IPS-11a (cell line): Measurements from ENCODE around the gene HRK.
"Not testable (repeated sequence)": the region's sequence is repeated elsewhere in the genome, so short reads cannot be mapped to it uniquely, and the experiment has no call there.

ENCODE experiments used
- H3K4me3 ChIP-seq: one replicate; pipeline ENCODE4 v1.5.1; 2013; ENCODE audit warnings: low read depth, low read length, control low read depth

HRK gene

GRCh38 chr12:116821291-116821690 is 60.0 kb downstream of the HRK start:
- no peak overlapping the region for H3K4me3 ChIP-seq

- no peak overlapping the region for H3K4me3 ChIP-seq
Measured at GRCh38 chr12:116820064-116820656, 61.1 kb downstream of the HRK start.

- H3K4me3 ChIP-seq, result peak overlapping the region; percentile 92
Measured at GRCh38 chr12:116818948-116819832, 62.1 kb downstream of the HRK start.

DNA sequence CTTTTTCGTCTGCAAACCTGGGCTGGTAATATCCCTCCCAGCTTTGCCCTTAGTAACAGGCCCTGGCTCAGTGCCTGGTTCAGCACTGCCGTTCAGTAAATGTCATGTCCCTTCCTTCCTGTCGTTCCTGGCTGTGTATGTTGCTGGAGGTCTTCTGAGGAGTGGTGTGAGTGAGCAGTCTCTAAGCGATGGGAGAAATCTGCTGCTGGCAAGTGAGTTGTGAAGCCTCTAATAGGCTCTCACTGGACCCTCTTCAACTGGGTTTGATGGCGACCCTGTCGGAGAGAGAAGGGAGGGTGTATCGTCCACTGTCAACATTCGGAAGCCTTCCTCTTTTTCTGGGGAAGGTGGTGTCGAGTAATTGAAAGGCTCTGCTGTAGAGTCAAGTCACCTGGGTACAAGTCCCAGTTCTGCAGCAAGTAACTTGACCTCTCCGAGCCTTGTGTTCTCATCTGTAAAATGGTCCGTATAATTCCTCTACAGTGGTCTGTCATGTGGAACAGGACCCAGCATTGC is 62.8 kb downstream of the HRK start:
- H3K4me3 ChIP-seq, result peak overlapping the region; percentile 92

GRCh38 chr12:116814766-116815165 is 66.5 kb downstream of the HRK start:
- H3K4me3 ChIP-seq, result not testable (repeated sequence)

DNA sequence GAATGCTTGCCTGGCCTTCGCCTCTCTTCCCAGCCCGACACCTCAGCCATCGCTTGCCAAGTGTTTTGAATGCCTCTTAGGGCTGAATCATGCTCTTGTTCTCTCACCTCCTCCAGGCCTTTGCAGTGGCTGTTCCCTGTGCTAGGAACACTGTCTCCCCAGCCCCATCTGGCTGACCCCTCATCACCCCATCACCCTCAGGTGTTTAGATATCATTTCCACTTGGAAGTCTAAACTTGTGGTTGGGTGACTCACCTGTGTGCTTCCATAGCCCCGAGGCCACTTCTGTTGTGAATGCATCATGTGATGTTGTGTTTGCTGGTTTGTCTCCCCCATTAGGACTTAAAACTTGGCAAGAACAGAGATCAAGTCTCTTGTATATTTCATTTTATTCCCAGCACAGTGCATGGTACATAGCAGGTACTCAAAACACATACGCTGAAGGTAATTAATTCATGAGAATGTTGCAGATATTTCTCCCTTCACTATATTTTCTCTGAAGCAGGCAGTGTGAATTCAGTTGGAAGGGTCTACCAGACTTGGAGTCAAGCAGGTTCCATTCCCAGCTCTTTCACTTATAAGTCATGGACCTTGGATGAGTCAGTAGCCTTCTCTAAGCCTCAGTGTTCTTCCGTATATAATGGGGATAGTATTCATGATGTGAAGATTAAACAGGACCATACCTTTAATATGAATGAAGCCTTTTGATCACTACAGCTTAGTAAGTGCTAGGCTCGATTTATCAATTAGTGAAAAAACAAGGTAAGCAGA is 67.8 kb downstream of the HRK start:
- no peak overlapping the region for H3K4me3 ChIP-seq

- no peak overlapping the region for H3K4me3 ChIP-seq
Measured at GRCh38 chr12:116812238-116812637, 69.0 kb downstream of the HRK start.

- H3K4me3 ChIP-seq, result no peak overlapping the region
Measured at GRCh38 chr12:116808113-116809105, 72.8 kb downstream of the HRK start.

GRCh38 chr12:116807546-116807945 is 73.7 kb downstream of the HRK start:
- H3K4me3 ChIP-seq, result no peak overlapping the region

DNA sequence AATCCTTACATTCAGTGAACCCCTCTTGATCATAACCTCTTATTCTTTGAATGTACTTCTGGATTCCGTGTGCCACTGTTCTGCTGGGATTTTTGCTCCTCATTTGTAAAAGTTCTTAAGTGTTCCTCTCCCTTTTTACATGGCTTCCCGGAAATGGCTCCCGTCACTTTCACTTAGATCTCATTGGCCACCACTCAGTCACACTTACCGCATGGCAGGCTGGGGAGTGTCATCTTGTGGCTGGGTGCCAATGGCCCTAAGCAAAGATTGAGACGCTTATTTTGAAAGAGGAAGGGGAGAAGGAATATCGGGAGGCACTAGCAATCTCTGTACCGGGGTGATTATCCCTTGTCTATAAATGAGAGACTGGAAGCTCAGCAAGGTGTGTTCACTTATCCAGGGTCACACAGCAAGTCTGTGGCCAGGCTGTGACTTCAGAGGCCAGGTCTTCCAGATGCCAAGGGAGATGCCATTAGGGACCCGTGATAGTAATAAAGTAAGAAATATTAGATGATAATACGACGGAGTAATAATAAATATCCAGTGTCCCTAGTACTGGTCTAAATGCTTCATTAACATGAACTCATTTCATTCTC is 74.3 kb downstream of the HRK start:
- no peak overlapping the region for H3K4me3 ChIP-seq
